OCI-LY1 (cell line): Measurements from ENCODE around the gene ZNF606.

Source experiments
- CTCF ChIP-seq: fragments of 200-600 bp; sonication (generic), shearing (Covaris generic); IDR thresholded peaks from 2 replicates; pipeline ENCODE4 v1.5.1; 2017; ENCODE audit warnings: mild to moderate bottlenecking, antibody characterized with exemption, low read length, moderate library complexity, mixed read lengths
- EZH2 ChIP-seq: fragments of 200-600 bp; sonication (generic), shearing (Covaris generic); IDR thresholded peaks from 2 replicates; pipeline ENCODE4 v1.8.0; 2017; ENCODE audit warnings: borderline replicate concordance, mixed run types, mild to moderate bottlenecking, antibody characterized with exemption, low read length, moderate library complexity, mixed read lengths

- TF ChIP-seq CTCF (no peak), EZH2 (no peak)
Observed at GRCh38 chr19:58009301-58009665, 6.7 kb upstream of the ZNF606 start.
